Measurements from ENCODE around the gene CTNNA3.
"Not testable (repeated sequence)": the region's sequence is repeated elsewhere in the genome, so short reads cannot be mapped to it uniquely, and the experiment has no call there.

The CTNNA3 gene

GRCh38 chr10:67539312-67539711, 156.7 kb downstream of the CTNNA3 start:
- H3K36me3 ChIP-seq = no peaks in the 10 kb centered on the region
- H3K27me3 ChIP-seq = 0 out of 2 replicates have a peak, but pooled peaks cover 4% of the 10 kb centered on the region
- no peak overlapping the region for H3K4me3 ChIP-seq (ENCODE audit: low read depth, low read length)
- no peaks in the 10 kb centered on the region for H3K4me1 ChIP-seq
- DNase-seq = no peak
- TF ChIP-seq, protein P1, sequence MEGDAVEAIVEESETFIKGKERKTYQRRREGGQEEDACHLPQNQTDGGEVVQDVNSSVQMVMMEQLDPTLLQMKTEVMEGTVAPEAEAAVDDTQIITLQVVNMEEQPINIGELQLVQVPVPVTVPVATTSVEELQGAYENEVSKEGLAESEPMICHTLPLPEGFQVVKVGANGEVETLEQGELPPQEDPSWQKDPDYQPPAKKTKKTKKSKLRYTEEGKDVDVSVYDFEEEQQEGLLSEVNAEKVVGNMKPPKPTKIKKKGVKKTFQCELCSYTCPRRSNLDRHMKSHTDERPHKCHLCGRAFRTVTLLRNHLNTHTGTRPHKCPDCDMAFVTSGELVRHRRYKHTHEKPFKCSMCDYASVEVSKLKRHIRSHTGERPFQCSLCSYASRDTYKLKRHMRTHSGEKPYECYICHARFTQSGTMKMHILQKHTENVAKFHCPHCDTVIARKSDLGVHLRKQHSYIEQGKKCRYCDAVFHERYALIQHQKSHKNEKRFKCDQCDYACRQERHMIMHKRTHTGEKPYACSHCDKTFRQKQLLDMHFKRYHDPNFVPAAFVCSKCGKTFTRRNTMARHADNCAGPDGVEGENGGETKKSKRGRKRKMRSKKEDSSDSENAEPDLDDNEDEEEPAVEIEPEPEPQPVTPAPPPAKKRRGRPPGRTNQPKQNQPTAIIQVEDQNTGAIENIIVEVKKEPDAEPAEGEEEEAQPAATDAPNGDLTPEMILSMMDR (IDR thresholded peaks at IDR 0.05; ENCODE audit: low read depth, low read length) = no peak
- no peaks in the 10 kb centered on the region for H3K9me3 ChIP-seq

GRCh38 chr10:67537906-67538305, 158.1 kb downstream of the CTNNA3 start:
- H3K36me3 ChIP-seq = no peaks in the 10 kb centered on the region
- 0 out of 2 replicates have a peak, but pooled peaks cover 4% of the 10 kb centered on the region for H3K27me3 ChIP-seq
- TF ChIP-seq, protein P1 (IDR thresholded peaks at IDR 0.05; ENCODE audit: low read depth, low read length) = no peak
- DNase-seq = no peak
- no peaks in the 10 kb centered on the region for H3K9me3 ChIP-seq
- H3K4me3 ChIP-seq (ENCODE audit: low read depth, low read length) = no peak overlapping the region
- no peaks in the 10 kb centered on the region for H3K4me1 ChIP-seq

DNA sequence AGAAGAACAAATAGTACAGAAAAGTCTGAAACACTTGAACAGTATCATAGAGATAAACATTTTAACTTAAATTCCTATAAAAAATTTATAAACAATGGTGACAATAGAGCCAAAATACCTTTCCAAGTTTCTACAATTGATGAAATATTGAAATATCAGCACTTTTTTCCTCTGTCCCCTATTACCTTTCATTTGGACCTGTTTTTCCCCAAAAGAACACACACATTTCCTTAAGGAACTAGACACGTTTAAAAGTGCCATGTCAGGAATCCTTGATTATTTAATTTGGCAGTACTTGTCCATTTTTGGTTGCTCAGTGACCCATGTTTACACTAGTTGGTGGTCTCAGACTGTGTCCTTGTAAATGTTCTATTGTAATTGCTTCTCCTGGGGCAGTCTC, 162.6 kb downstream of the CTNNA3 start:
- Histone ChIP-seq H3K9me3 (no peaks in the 10 kb centered on the region), H3K4me1 (no peaks in the 10 kb centered on the region), H3K4me3 (ENCODE audit: low read depth, low read length) (no peak overlapping the region), H3K27me3 (no peaks in the 10 kb centered on the region), H3K36me3 (no peaks in the 10 kb centered on the region)
- TF ChIP-seq, protein P1 (IDR thresholded peaks at IDR 0.05; ENCODE audit: low read depth, low read length) = no peak
- no peak for DNase-seq

DNA sequence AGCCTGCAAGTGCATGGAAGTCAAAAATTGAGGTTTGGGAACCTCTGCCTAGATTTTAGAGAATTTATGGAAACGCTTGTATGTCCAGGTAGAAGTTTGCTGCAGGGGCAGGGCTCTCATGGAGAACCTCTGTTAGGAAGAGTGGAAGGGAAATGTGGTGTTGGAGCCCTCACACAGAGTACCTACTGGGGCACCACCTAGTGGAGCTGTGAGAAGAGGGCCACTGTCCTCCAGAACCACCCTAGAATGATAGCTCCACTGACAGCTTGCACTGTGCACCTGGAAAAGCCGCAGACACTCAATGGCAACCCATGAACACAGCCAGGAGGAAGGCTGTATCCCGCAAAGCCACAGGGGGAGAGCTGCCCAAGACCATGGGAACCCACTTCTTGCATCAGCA, 165.0 kb downstream of the CTNNA3 start:
- not testable (repeated sequence) for H3K36me3 ChIP-seq; H3K27me3 ChIP-seq; H3K4me3 ChIP-seq (ENCODE audit: low read depth, low read length); H3K9me3 ChIP-seq; H3K4me1 ChIP-seq; DNase-seq

DNA sequence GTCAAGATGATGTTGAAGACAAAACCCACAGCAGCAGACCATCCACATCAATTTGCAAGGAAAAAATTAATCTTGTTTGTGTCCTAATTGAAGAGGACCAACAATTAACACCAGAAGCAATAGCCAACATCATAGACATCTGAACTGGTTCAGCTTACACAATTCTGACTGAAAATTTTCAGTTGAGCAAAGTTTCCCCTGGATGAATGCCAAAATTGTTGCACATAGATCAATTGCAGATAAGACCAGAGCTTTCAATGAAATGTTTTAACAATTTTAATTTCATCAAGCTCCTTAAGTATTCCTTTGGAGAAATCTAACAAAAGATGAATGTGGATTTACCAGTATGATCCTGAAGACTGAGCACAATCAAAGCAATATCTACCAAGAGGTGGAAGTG, 168.6 kb downstream of the CTNNA3 start:
- H3K4me3 ChIP-seq (ENCODE audit: low read depth, low read length) = no peak overlapping the region
- TF ChIP-seq, protein P1 (IDR thresholded peaks at IDR 0.05; ENCODE audit: low read depth, low read length) = no peak

GRCh38 chr10:67521546-67521945, 174.4 kb downstream of the CTNNA3 start:
- TF ChIP-seq, protein P1 (IDR thresholded peaks at IDR 0.05; ENCODE audit: low read depth, low read length) = no peak
- DNase-seq = no peak

More for the DNA sequence above, 168.6 kb downstream of the CTNNA3 start:
- Histone ChIP-seq H3K27me3 (no peaks in the 10 kb centered on the region), H3K36me3 (no peaks in the 10 kb centered on the region), H3K9me3 (no peaks in the 10 kb centered on the region), H3K4me1 (no peaks in the 10 kb centered on the region)
- no peak for DNase-seq

More at GRCh38 chr10:67521546-67521945, 174.4 kb downstream of the CTNNA3 start:
- Histone ChIP-seq H3K4me3 (ENCODE audit: low read depth, low read length) (no peak overlapping the region), H3K9me3 (no peaks in the 10 kb centered on the region), H3K4me1 (no peaks in the 10 kb centered on the region), H3K36me3 (no peaks in the 10 kb centered on the region), H3K27me3 (0 out of 2 replicates have a peak, but pooled peaks cover 3% of the 10 kb centered on the region)

All from BE2C (cell line).